K562 (cell line): Measurements from ENCODE around the gene BSX.

Experiments used
- CHD2 ChIP-seq: IDR thresholded peaks from 2 replicates; pipeline ENCODE4 v1.6.1; 2011; ENCODE audit warnings: low read depth, low read length
- PTBP1 ChIP-seq: fragments of 200-400 bp; formaldehyde crosslinking; IDR thresholded peaks from 2 replicates; pipeline ENCODE4 v1.6.1; 2017; ENCODE audit warnings: low read depth, low read length
- REST ChIP-seq, 2 experiments: fragments of 450-650 bp; formaldehyde crosslinking in 1 of 2; IDR thresholded peaks; 2 replicates each; pipeline versions ENCODE4 v1.4.0 to v1.6.1; 2014 to 2020; ENCODE audit warnings: mild to moderate bottlenecking in 2 of 2, borderline replicate concordance in 1 of 2, low read depth in 1 of 2

- TF ChIP-seq REST (IDR thresholded peaks at IDR 0.05; ENCODE audit: borderline replicate concordance) (no peak), REST (CRISPR knock-in tag; IDR thresholded peaks at IDR 0.05; ENCODE audit: low read depth) (no peak), CHD2 (no peak), PTBP1 (no peak)
Measured at GRCh38 chr11:123018702-123019101, 37.1 kb upstream of the BSX start.
